ENCODE measurements around the gene LTBP1.

- TF ChIP-seq, protein P1, sequence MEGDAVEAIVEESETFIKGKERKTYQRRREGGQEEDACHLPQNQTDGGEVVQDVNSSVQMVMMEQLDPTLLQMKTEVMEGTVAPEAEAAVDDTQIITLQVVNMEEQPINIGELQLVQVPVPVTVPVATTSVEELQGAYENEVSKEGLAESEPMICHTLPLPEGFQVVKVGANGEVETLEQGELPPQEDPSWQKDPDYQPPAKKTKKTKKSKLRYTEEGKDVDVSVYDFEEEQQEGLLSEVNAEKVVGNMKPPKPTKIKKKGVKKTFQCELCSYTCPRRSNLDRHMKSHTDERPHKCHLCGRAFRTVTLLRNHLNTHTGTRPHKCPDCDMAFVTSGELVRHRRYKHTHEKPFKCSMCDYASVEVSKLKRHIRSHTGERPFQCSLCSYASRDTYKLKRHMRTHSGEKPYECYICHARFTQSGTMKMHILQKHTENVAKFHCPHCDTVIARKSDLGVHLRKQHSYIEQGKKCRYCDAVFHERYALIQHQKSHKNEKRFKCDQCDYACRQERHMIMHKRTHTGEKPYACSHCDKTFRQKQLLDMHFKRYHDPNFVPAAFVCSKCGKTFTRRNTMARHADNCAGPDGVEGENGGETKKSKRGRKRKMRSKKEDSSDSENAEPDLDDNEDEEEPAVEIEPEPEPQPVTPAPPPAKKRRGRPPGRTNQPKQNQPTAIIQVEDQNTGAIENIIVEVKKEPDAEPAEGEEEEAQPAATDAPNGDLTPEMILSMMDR (IDR thresholded peaks at IDR 0.05) = no peak
- no peak for TF ChIP-seq POLR2A (IDR thresholded peaks at IDR 0.05)
- no peak for TF ChIP-seq POLR2AphosphoS5 (IDR thresholded peaks at IDR 0.05)
Observed at GRCh38 chr2:33146102-33146501, 199.3 kb downstream of the LTBP1 start.
